H7 (cell line): ENCODE data around the gene RAB11FIP4. TPM values are rescaled to one million over a fixed set of nuclear protein-coding genes. Genes with fewer than 3 reads are reported as not detected.
A peak's percentile ranks its signal among the peaks of the same experiment; 100 is the strongest.

ENCODE experiments used
- DNase-seq: peaks from one replicate; pipeline ENCODE4 v3.0.0; 2012
- H3K27me3 ChIP-seq: 2 replicates; pipeline ENCODE4 v1.6.0; 2011; ENCODE audit warnings: mild to moderate bottlenecking, low read length; ENCODE audit not compliant: control insufficient read depth, insufficient read depth
- H3K36me3 ChIP-seq: replicated peaks from 2 replicates; pipeline ENCODE4 v1.5.1; 2011; ENCODE audit warnings: low read length; ENCODE audit not compliant: control insufficient read depth, insufficient read depth
- H3K4me3 ChIP-seq: 2 replicates; pipeline ENCODE4 v1.5.1; 2011; ENCODE audit warnings: low read depth, mild to moderate bottlenecking, control low read depth, low read length, moderate library complexity; ENCODE audit not compliant: insufficient read depth
- total RNA-seq: library from RNA; depleted of rRNA; stranded (reverse); fragments of >200 nt; shearing (Covaris generic); gene quantifications from 2 replicates; pipeline ENCODE4 v1.2.3, GENCODE V29; 2014

RAB11FIP4 gene
- total RNA-seq, 1 experiment from 2014 or later: 21.9 TPM

- Histone ChIP-seq H3K36me3 (no peaks in the 10 kb centered on the region), H3K4me3 (no peak overlapping the region)
- no peak for DNase-seq
Observed at GRCh38 chr17:31537565-31538011, 146.1 kb downstream of the RAB11FIP4 start.

DNA sequence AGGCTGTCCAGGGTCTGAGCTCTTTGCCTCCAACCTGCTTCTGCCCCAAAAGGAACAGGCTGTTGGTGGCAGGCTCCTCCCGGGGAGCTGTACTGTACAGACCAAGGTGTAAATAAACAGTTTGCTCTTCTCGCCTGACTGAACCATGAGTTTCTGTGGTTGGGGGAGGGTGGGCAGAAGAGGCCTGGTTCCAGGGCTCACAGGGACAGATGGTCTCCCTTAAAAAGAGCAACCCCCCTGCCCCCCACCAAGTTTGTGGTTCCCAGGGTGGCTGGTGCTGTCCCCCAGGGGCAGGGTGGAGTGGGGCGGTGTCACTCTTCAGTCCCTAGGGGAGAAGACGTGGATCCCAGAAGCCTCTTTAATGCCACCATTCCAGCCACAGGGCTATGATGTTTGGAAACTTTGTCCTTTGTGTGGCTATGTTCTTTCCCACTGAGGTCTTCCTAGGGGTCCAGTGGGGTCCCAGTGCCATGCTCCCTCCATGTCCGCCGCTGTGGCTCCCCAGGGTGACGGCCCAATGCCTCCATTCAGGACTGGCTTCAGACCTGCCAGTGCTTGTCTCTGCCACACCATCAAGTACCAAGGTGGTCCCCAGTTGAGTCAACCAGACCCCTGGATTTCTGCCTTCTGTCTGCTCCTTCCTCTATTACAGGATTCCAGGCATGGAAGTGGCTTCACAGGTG lies 146.7 kb downstream of the RAB11FIP4 start:
- H3K4me3 ChIP-seq: no peak overlapping the region
- DNase-seq: no peak
- no peaks in the 10 kb centered on the region for H3K27me3 ChIP-seq
- no peaks in the 10 kb centered on the region for H3K36me3 ChIP-seq

More at GRCh38 chr17:31537565-31538011, 146.1 kb downstream of the RAB11FIP4 start:
- no peaks in the 10 kb centered on the region for H3K27me3 ChIP-seq

GRCh38 chr17:31540602-31541307 lies 149.3 kb downstream of the RAB11FIP4 start:
- no peaks in the 10 kb centered on the region for H3K36me3 ChIP-seq
- H3K4me3 ChIP-seq: no peak overlapping the region
- DNase-seq: no peak
- H3K27me3 ChIP-seq: no peaks in the 10 kb centered on the region

DNA sequence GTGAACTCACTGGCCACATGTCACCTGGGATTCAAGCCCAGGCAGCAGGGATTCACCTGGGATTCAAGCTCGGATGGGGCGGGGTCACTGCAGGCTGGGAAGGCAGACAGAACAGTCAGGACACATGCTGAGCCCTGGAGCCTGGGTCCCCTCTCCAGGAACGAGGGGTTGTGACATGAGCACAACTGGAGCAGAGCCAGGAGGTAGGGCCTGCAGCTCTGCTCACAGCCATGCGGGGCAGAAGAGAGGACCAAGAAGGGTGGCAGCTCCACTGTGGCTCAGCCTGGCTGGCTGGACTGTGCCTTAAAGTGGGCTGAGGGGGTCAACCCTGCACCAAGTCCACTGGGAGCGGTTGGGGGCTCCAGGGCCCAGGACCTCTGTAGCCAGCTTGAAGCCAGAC lies 150.1 kb downstream of the RAB11FIP4 start:
- peak; percentile 71 for DNase-seq
- H3K36me3 ChIP-seq: no peaks in the 10 kb centered on the region
- H3K4me3 ChIP-seq: no peak overlapping the region
- no peaks in the 10 kb centered on the region for H3K27me3 ChIP-seq

GRCh38 chr17:31544186-31544585 lies 152.7 kb downstream of the RAB11FIP4 start:
- Histone ChIP-seq H3K4me3 (no peak overlapping the region), H3K27me3 (no peaks in the 10 kb centered on the region)
- no peak for DNase-seq

DNA sequence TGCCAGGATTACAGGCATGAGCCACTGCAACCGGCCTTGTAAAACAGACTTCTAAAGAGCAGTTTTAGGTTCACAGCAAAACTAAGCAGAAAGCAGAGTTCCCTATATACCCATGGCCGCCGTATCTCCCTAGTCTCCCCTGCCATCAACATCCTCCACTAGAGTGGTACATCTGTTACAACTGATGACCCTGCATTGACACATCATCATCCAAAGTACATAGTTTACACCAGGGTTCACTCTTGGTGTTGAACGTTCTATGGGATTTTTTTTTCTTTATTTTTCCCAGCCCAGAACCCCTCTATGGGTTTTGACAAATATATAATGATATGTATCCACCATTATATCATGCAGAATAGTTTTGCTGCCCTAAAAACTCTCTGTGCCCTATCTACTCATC lies 155.2 kb downstream of the RAB11FIP4 start:
- Histone ChIP-seq H3K27me3 (peaks cover 2% of the 10 kb centered on the region; the same call in 1 of the 2 replicates), H3K36me3 (no peaks in the 10 kb centered on the region), H3K4me3 (no peak overlapping the region)
- DNase-seq: no peak

More at GRCh38 chr17:31544186-31544585, 152.7 kb downstream of the RAB11FIP4 start:
- no peaks in the 10 kb centered on the region for H3K36me3 ChIP-seq

- Histone ChIP-seq H3K27me3 (peaks cover 2% of the 10 kb centered on the region; the same call in 1 of the 2 replicates), H3K36me3 (no peaks in the 10 kb centered on the region), H3K4me3 (peak overlapping the region; percentile 65)
- no peak for DNase-seq
Observed at GRCh38 chr17:31548709-31549108, 157.2 kb downstream of the RAB11FIP4 start.

DNA sequence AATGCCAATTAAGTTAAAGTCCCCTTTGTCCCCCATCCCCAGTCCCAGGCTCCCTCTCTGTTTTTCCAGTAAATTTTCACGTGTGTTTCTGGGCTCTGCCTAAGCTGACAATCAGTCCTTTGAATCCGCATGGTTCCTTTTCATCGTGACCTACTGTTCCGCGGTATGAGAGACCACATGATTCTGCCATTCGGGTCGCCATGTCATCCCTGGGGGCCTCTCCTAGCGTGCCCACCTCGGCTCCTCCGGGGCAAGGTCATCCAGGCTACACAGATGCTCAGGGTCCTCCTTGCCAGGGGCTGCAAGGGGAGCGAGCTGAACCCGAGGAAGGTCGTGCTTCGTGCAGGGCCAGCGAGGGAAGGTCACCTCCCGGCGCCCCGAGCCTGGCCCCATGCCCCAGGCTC lies 157.6 kb downstream of the RAB11FIP4 start:
- H3K4me3 ChIP-seq: peak overlapping the region; percentile 65
- H3K36me3 ChIP-seq: no peaks in the 10 kb centered on the region
- peaks cover 2% of the 10 kb centered on the region; the same call in 1 of the 2 replicates for H3K27me3 ChIP-seq
- no peak for DNase-seq

DNA sequence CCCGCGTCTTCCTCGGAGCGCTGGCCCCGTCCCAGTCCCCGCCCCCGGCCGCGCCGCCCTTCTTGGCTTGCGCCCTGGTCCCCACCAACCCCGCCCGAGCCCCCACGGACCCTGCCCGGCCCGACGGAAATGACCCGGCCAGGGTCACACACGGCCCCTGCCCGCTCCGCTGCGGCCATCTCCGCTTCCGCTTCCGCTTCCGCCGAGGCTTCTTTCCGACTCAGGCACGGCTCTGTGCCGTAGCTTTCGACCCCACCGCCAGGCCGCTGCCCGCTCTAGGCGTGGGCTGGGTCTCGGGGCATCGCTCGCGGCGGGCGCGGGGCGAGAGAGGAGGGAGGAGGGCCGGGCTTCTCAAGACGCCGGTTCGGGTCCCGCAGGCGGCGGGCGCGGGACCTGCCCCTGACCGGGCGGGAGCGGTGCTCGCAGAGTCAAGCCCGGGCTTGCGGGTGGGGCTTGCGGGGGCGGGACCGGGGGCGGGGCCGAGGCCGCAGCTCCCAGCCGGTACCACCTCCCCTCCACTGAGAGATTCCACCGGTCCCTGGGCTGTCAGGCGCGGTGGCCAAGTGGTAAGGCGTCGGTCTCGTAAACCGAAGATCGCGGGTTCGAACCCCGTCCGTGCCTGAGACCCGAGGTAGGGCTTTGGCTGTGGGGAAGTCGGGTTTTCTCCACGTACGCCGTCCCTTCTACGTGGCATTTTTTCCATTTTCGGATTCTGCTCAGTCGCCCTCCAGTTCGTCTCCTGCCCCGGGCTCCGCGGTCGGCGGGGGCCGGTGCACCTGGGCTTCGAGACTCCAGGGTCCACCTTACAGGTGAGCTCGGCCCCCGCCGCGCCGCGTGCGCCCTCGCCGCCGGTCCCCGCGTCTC lies 158.3 kb downstream of the RAB11FIP4 start:
- Histone ChIP-seq H3K4me3 (peak overlapping the region; percentile 65), H3K27me3 (peaks cover 2% of the 10 kb centered on the region; the same call in 1 of the 2 replicates), H3K36me3 (no peaks in the 10 kb centered on the region)
- peak; percentile 99 for DNase-seq

- Histone ChIP-seq H3K36me3 (no peaks in the 10 kb centered on the region), H3K27me3 (peaks cover 2% of the 10 kb centered on the region; the same call in 1 of the 2 replicates), H3K4me3 (peak overlapping the region; percentile 65)
- DNase-seq: no peak
Observed at GRCh38 chr17:31550389-31551056, 159.0 kb downstream of the RAB11FIP4 start.

GRCh38 chr17:31552568-31552967 lies 161.1 kb downstream of the RAB11FIP4 start:
- no peak overlapping the region for H3K4me3 ChIP-seq
- DNase-seq: no peak
- peaks cover 2% of the 10 kb centered on the region; the same call in 1 of the 2 replicates for H3K27me3 ChIP-seq
- H3K36me3 ChIP-seq: no peaks in the 10 kb centered on the region

GRCh38 chr17:31553506-31553905 lies 162.0 kb downstream of the RAB11FIP4 start:
- peaks cover 2% of the 10 kb centered on the region; the same call in 1 of the 2 replicates for H3K27me3 ChIP-seq
- DNase-seq: no peak
- H3K4me3 ChIP-seq: no peak overlapping the region
- no peaks in the 10 kb centered on the region for H3K36me3 ChIP-seq

GRCh38 chr17:31554930-31555329 lies 163.5 kb downstream of the RAB11FIP4 start:
- DNase-seq: no peak
- no peak overlapping the region for H3K4me3 ChIP-seq
- H3K36me3 ChIP-seq: no peaks in the 10 kb centered on the region
- H3K27me3 ChIP-seq: peaks cover 8% of the 10 kb centered on the region
